Stimulated activated CD8-positive, alpha-beta memory T cell treated with anti-CD3 and anti-CD28 coated beads, Interleukin-7, amount 100 ng/mL, for 4 hours (primary cell): ENCODE measurements around the gene NPIPB5.
"Not testable (repeated sequence)": the region's sequence is repeated elsewhere in the genome, so short reads cannot be mapped to it uniquely, and the experiment has no call there.

Experiments
- DNase-seq, 2 donors: peaks; one replicate each; pipeline ENCODE4 v3.0.0-alpha.2; 2020; ENCODE audit warnings: low read depth in 2 of 2

Gene NPIPB5

GRCh38 chr16:22510591-22510990 is at the start of gene NPIPB5:
NPIPB5 (plus strand) TSS chr16:22510891; CDS start chr16:22513802, 2,911 bp downstream.
- not testable (repeated sequence) for DNase-seq

- DNase-seq, result not testable (repeated sequence)
Measured at GRCh38 chr16:22468846-22469245, 41.8 kb upstream of the NPIPB5 start.

- not testable (repeated sequence) for DNase-seq
Measured at GRCh38 chr16:22537996-22538395, 27.3 kb downstream of the NPIPB5 start.

GRCh38 chr16:22544809-22545208 is 34.1 kb downstream of the NPIPB5 start:
- DNase-seq, result not testable (repeated sequence)

GRCh38 chr16:22546630-22547029 is 35.9 kb downstream of the NPIPB5 start:
- not testable (repeated sequence) for DNase-seq

GRCh38 chr16:22547170-22547765 is 36.6 kb downstream of the NPIPB5 start:
- not testable (repeated sequence) for DNase-seq

- not testable (repeated sequence) for DNase-seq
Measured at GRCh38 chr16:22549853-22550252, 39.2 kb downstream of the NPIPB5 start.

GRCh38 chr16:22551143-22551542 is 40.5 kb downstream of the NPIPB5 start:
- not testable (repeated sequence) for DNase-seq

GRCh38 chr16:22551651-22552050 is 41.0 kb downstream of the NPIPB5 start:
- not testable (repeated sequence) for DNase-seq

GRCh38 chr16:22556759-22557158 is 46.1 kb downstream of the NPIPB5 start:
- DNase-seq, result not testable (repeated sequence)
